ENCODE results near the gene STMP1. TPM values are rescaled to one million over a fixed set of nuclear protein-coding genes. Genes with fewer than 3 reads are reported as not detected.
A peak's percentile ranks its signal among the peaks of the same experiment; 100 is the strongest.

The STMP1 gene
- total RNA-seq, 1 donor from 2014 or later = 34.7 TPM

GRCh38 chr7:135712796-135713195 lies 50.5 kb downstream of the STMP1 start:
- Mint-ChIP-seq H3K9me3 (ENCODE audit: low read depth) (no peaks in the 10 kb centered on the region), H3K27me3 (ENCODE audit: low read depth) (no peaks in the 10 kb centered on the region), H3K27ac (ENCODE audit: unreplicated experiment) (no peak overlapping the region), H3K4me3 (ENCODE audit: unreplicated experiment) (no peak overlapping the region), H3K4me1 (ENCODE audit: low read depth) (peaks cover 15% of the 10 kb centered on the region), H3K36me3 (ENCODE audit: low read depth) (no peaks in the 10 kb centered on the region)
- no peak for TF ChIP-seq CTCF (IDR thresholded peaks at IDR 0.05)
- no peak for DNase-seq (ENCODE audit: low spot score)

- Mint-ChIP-seq H3K4me3 (ENCODE audit: unreplicated experiment) (no peak overlapping the region), H3K9me3 (ENCODE audit: low read depth) (no peaks in the 10 kb centered on the region), H3K27me3 (ENCODE audit: low read depth) (no peaks in the 10 kb centered on the region), H3K27ac (ENCODE audit: unreplicated experiment) (peak overlapping the region; percentile 3), H3K36me3 (ENCODE audit: low read depth) (no peaks in the 10 kb centered on the region), H3K4me1 (ENCODE audit: low read depth) (peaks cover 15% of the 10 kb centered on the region)
- TF ChIP-seq CTCF (IDR thresholded peaks at IDR 0.05) = no peak
- DNase-seq (ENCODE audit: low spot score) = no peak
Measured at GRCh38 chr7:135713836-135714470, 51.6 kb downstream of the STMP1 start.

- Mint-ChIP-seq H3K27me3 (ENCODE audit: low read depth) (no peaks in the 10 kb centered on the region), H3K27ac (ENCODE audit: unreplicated experiment) (no peak overlapping the region), H3K9me3 (ENCODE audit: low read depth) (no peaks in the 10 kb centered on the region), H3K4me1 (ENCODE audit: low read depth) (peaks cover 15% of the 10 kb centered on the region), H3K4me3 (ENCODE audit: unreplicated experiment) (no peak overlapping the region), H3K36me3 (ENCODE audit: low read depth) (no peaks in the 10 kb centered on the region)
- no peak for DNase-seq (ENCODE audit: low spot score)
- peak; percentile 14 for TF ChIP-seq CTCF (IDR thresholded peaks at IDR 0.05)
Measured at GRCh38 chr7:135714534-135715009, 52.3 kb downstream of the STMP1 start.

- TF ChIP-seq CTCF (IDR thresholded peaks at IDR 0.05) = no peak
- H3K4me1 Mint-ChIP-seq (ENCODE audit: low read depth) = peaks cover 20% of the 10 kb centered on the region
- H3K27me3 Mint-ChIP-seq (ENCODE audit: low read depth) = no peaks in the 10 kb centered on the region
- no peak overlapping the region for H3K27ac Mint-ChIP-seq (ENCODE audit: unreplicated experiment)
- H3K36me3 Mint-ChIP-seq (ENCODE audit: low read depth) = no peaks in the 10 kb centered on the region
- no peaks in the 10 kb centered on the region for H3K9me3 Mint-ChIP-seq (ENCODE audit: low read depth)
- no peak overlapping the region for H3K4me3 Mint-ChIP-seq (ENCODE audit: unreplicated experiment)
- DNase-seq (ENCODE audit: low spot score) = no peak
Measured at GRCh38 chr7:135715055-135715522, 52.8 kb downstream of the STMP1 start.

GRCh38 chr7:135715673-135716072 lies 53.4 kb downstream of the STMP1 start:
- no peaks in the 10 kb centered on the region for H3K9me3 Mint-ChIP-seq (ENCODE audit: low read depth)
- H3K36me3 Mint-ChIP-seq (ENCODE audit: low read depth) = no peaks in the 10 kb centered on the region
- no peak overlapping the region for H3K27ac Mint-ChIP-seq (ENCODE audit: unreplicated experiment)
- no peaks in the 10 kb centered on the region for H3K27me3 Mint-ChIP-seq (ENCODE audit: low read depth)
- peaks cover 20% of the 10 kb centered on the region for H3K4me1 Mint-ChIP-seq (ENCODE audit: low read depth)
- no peak for TF ChIP-seq CTCF (IDR thresholded peaks at IDR 0.05)
- no peak overlapping the region for H3K4me3 Mint-ChIP-seq (ENCODE audit: unreplicated experiment)
- DNase-seq (ENCODE audit: low spot score) = no peak
